ENCODE data around the gene PRTFDC1.

The PRTFDC1 gene

DNA sequence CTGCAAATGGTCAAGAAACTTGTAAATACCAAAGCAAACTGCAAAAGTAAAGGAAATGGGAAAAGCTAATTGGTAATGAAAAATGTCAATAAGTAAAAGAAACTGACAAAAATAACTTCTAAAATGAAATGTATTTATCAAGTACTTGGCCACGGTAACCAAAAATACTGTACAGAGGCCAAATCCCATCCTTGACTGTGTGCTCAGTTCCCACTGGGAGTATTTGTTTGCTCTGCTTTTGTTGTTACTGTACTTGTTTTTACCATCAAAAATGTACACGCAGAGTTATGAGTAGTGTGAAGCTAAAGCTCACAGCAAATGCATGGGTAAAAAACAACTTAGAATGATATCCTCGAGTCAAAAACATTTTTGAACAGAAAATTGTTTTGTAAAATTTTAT lies 32.5 kb upstream of the PRTFDC1 start:
- TF ChIP-seq TAF1 (IDR thresholded peaks at IDR 0.05; ENCODE audit: borderline replicate concordance, insufficient read depth, low read length), result no peak
- no peak for TF ChIP-seq POLR2AphosphoS5 (IDR thresholded peaks at IDR 0.05; ENCODE audit: low read depth, low read length)
- no peak for TF ChIP-seq FOXP2 (optimal IDR thresholded peaks at IDR 0.05; ENCODE audit: borderline replicate concordance, extremely low read depth, extremely low read length, insufficient read depth)
- TF ChIP-seq, protein P1, sequence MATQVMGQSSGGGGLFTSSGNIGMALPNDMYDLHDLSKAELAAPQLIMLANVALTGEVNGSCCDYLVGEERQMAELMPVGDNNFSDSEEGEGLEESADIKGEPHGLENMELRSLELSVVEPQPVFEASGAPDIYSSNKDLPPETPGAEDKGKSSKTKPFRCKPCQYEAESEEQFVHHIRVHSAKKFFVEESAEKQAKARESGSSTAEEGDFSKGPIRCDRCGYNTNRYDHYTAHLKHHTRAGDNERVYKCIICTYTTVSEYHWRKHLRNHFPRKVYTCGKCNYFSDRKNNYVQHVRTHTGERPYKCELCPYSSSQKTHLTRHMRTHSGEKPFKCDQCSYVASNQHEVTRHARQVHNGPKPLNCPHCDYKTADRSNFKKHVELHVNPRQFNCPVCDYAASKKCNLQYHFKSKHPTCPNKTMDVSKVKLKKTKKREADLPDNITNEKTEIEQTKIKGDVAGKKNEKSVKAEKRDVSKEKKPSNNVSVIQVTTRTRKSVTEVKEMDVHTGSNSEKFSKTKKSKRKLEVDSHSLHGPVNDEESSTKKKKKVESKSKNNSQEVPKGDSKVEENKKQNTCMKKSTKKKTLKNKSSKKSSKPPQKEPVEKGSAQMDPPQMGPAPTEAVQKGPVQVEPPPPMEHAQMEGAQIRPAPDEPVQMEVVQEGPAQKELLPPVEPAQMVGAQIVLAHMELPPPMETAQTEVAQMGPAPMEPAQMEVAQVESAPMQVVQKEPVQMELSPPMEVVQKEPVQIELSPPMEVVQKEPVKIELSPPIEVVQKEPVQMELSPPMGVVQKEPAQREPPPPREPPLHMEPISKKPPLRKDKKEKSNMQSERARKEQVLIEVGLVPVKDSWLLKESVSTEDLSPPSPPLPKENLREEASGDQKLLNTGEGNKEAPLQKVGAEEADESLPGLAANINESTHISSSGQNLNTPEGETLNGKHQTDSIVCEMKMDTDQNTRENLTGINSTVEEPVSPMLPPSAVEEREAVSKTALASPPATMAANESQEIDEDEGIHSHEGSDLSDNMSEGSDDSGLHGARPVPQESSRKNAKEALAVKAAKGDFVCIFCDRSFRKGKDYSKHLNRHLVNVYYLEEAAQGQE (IDR thresholded peaks at IDR 0.05; ENCODE audit: insufficient read depth in 1 of 2, low read depth in 2 of 2, low read length in 2 of 2), result no peak
- no peak for TF ChIP-seq SIN3A (IDR thresholded peaks at IDR 0.05; ENCODE audit: borderline replicate concordance, insufficient read depth, low read length)

DNA sequence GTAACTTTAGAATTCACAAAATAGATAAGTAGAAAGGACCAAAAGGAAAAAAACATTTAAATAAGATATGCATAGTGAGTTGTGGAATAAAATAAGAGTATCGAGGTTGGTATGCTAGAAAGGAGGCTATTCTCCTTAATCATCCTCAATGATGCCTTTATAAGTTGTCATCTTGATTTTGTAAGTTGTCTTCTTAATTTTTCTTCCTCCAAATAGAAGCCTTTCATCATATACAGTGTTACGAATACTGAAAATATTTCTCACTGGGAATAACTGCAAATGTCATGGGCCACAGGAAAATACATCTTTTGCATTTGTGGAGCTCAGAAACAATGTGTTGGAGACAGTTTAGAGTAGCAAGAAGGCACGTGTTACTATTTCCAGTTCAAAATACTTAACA lies 31.5 kb upstream of the PRTFDC1 start:
- TF ChIP-seq, protein P1 (IDR thresholded peaks at IDR 0.05; ENCODE audit: insufficient read depth in 1 of 2, low read depth in 2 of 2, low read length in 2 of 2), result no peak
- TF ChIP-seq POLR2AphosphoS5 (IDR thresholded peaks at IDR 0.05; ENCODE audit: low read depth, low read length) (no peak), SIN3A (IDR thresholded peaks at IDR 0.05; ENCODE audit: borderline replicate concordance, insufficient read depth, low read length) (no peak), TAF1 (IDR thresholded peaks at IDR 0.05; ENCODE audit: borderline replicate concordance, insufficient read depth, low read length) (no peak), FOXP2 (optimal IDR thresholded peaks at IDR 0.05; ENCODE audit: borderline replicate concordance, extremely low read depth, extremely low read length, insufficient read depth) (no peak)

DNA sequence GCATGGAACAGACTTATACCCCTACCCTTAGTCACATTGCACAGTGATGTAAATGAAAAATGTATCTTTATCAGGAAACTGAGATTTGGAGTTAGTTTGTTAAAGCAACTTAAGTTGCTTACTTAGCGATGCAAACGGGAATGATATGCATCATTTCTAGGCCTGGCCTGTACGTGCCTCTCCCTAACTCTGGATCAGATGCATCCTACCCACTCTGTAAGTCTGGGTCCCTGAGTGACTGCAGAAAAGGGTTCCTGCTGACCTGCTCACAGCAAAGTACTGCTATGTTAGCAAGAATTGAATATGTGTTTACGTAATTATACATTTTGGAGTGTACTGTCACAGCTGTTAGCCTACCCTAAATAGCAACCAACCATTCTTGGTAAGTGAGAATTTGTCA lies 30.7 kb upstream of the PRTFDC1 start:
- TF ChIP-seq, protein P1 (IDR thresholded peaks at IDR 0.05; ENCODE audit: insufficient read depth in 1 of 2, low read depth in 2 of 2, low read length in 2 of 2), result no peak
- no peak for TF ChIP-seq TAF1 (IDR thresholded peaks at IDR 0.05; ENCODE audit: borderline replicate concordance, insufficient read depth, low read length)

GRCh38 chr10:24982319-24983112 lies 30.1 kb upstream of the PRTFDC1 start:
- no peak for TF ChIP-seq POLR2AphosphoS5 (IDR thresholded peaks at IDR 0.05; ENCODE audit: low read depth, low read length)
- no peak for TF ChIP-seq FOXP2 (optimal IDR thresholded peaks at IDR 0.05; ENCODE audit: borderline replicate concordance, extremely low read depth, extremely low read length, insufficient read depth)
- TF ChIP-seq SIN3A (IDR thresholded peaks at IDR 0.05; ENCODE audit: borderline replicate concordance, insufficient read depth, low read length), result no peak
- no peak for TF ChIP-seq TAF1 (IDR thresholded peaks at IDR 0.05; ENCODE audit: borderline replicate concordance, insufficient read depth, low read length)
- TF ChIP-seq, protein P1 (IDR thresholded peaks at IDR 0.05; ENCODE audit: insufficient read depth in 1 of 2, low read depth in 2 of 2, low read length in 2 of 2), result no peak
